GM19324 (cell line): ENCODE data around the gene BORCS5.
"Not testable (repeated sequence)": the region's sequence is repeated elsewhere in the genome, so short reads cannot be mapped to it uniquely, and the experiment has no call there.

Experiments used
- ATAC-seq: cut with Tn5 transposase; IDR thresholded peaks from one replicate; pipeline ENCODE4 v1.9.1; 2021; ENCODE audit warnings: mild to moderate bottlenecking, moderate library complexity; ENCODE audit not compliant: unreplicated experiment, low FRiP score

Gene BORCS5

DNA sequence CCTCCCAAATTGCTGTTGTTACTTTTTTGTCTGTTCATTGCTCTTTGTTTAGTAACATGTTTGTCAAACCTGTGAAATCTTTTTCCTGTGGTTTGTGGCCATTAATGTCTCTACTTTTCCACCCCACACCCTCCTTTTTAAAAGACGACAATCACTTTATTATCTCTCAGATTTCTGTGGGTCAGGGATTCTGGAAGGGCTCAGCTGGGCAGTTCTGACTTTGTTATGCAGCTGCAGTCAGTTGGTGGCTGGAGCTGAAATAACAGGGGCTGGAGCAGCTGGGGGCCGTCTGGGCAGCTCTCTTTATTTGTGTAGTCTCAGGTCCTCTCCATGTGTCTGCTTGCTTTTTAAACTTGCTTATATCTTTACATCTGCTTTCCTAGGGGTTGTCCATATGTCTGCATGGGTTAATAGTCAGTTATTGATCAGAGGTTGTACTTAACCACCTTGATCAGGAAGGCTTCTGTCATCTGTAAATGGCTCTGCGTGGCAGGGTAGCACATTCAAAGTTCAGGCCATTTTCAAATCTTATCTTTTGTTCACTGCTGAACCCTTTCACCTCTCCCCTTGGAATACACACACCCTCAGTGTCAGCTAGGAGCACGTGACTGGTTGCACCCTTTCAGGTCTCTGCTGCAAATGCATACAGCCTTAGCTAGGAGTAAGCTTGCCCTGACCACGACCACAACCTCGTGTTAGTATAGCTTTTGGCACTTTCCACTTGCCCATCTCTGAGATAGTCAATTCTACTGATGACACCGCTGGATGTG lies 27.9 kb downstream of the BORCS5 start:
- no peak for ATAC-seq

DNA sequence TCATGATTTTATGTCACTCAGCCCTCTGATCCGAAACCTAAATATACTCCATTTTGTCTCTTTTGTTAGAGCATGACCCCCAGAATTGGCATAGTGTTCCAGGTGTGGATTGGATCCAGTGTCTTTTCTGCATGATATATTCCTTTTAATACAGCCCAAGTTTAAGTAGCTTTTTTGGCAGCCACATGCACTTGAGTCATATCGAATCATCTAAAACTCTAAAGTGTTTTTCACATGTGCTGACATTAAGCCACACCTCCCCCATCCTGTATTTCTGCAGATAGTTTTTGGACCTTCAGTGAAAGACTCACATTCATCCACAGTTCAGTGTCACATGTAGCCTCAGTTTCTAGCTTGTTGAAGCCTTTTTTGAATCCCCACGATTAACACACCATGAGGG lies 30.6 kb downstream of the BORCS5 start:
- no peak for ATAC-seq

DNA sequence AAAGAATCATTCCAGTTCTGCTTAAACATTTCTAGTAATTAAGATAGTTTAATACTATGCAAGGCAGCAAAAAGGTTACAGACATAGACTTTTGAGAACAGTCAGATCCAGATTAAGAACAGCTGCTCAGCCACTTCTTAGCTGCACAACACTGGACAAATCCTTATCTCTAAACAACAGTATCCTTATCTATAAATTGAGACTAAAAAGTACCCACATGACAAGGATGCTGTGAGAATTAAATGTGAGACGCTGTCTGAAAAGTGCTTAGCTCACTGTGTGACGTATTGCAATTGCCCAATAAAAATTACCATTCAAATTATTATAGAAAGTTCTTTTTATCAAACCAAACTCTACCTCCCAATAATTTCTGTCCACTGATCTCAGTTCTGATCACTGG lies 35.5 kb downstream of the BORCS5 start:
- no peak for ATAC-seq

DNA sequence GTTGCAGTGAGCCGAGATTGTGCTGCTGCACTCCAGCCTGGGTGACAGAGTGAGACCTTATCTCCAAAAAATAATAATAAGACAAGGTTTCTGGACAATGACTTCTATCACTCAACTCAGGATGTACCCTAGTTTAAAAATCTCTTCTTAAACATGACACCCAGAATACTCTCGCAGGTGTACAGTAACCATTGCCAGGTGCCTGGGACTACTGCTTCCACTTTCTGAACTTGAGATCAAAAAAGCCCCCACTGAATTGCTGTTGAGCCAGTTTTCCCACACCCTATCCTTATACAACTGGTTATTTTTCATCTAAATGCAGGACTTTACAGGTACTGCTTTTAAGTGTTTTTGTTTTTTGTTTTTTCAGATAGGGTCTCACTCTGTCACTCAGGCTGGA lies 36.3 kb downstream of the BORCS5 start:
- no peak for ATAC-seq

DNA sequence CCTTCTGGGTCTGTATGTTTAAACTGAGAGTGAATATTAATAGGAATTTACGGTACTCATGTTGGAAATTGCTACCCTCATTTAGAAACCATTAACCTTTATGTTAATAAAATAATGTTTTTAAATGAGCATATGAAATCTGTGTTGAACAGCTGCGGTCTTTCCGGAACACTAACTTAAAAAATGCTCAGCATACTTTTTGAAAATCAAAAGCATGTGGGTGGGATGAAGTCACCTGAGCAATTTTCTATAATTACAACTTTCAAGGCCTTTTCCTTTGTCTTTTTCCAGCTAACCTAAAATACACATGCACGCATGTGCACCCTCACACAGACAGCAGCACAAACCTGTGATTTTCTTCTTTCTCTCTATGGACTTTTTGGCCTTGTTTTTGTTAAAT lies 39.8 kb downstream of the BORCS5 start:
- ATAC-seq = no peak

DNA sequence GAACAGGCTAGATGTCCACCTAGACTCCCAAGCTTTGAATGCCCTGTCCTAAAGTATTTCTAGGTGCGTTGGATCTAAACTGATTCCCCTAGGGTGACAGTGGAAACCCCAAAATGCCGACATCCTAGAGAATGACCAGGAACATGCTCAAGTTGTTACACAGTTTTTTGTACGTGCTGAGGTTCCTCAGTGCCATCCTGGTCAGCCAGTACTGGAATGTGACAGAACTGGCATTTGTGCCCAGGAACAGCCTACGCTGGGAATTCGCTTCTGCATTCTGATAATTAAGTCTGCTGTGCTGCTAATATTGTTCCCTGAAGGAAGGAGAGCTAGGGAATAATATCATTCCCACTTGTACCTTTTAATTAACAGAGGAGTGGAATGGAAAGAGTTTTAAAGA lies 40.3 kb downstream of the BORCS5 start:
- no peak for ATAC-seq

DNA sequence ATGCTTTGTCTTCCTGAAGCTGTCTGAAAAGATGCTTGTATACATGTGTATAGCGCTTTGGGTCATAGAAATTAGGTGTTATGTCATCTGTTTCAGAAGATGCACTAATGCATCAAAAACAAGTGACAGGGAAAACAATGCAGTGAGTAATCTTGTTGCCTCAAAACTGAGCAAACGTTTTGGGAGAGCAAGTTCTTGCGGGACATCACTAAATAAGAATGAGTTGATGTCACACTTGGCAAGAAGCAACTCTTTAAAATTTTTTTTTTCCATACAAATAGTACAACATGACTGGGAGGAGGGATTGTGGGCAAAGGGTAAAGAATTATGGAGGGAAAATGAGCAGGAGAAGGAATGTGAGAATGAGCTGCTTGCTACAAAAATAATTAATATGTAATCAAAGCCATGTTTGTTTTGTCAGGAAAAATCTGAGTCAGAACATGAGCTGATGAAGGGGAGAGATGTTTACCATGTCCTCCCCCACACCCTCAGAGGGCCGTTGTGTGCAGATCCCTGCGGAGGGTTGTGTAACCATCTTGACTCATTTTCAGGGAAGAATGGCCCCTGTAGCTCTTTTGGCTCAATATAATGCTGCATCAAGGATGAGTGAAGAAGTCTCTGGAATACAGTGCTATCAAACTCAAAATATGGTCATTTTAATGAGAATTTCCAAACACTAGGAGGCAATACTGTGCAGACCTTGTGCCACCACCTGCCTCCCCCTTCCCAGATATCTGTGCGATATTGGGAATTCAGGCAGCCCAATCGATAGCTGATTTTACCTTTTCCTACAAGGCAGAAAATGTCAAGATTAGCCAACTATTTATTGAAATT lies 41.4 kb downstream of the BORCS5 start:
- ATAC-seq = no peak

DNA sequence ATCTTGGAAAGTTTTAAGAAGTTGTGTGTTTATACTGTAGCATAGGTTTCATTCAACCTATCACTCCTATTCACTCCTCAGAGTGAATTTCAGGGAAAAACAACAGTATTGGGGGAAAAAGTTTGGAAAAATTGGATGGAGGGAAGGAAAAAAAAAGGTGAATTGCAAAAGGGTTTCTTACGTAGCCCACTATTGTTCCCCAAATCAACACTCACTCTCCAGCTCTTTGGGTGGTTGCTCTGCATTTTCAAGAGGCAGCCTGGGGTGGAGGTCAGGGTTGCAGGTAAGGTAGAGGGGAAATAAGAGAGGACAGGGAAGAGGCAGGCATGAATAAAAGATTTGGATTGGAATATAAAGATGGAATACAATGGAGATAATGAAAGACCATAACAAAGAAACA lies 42.3 kb downstream of the BORCS5 start:
- no peak for ATAC-seq

DNA sequence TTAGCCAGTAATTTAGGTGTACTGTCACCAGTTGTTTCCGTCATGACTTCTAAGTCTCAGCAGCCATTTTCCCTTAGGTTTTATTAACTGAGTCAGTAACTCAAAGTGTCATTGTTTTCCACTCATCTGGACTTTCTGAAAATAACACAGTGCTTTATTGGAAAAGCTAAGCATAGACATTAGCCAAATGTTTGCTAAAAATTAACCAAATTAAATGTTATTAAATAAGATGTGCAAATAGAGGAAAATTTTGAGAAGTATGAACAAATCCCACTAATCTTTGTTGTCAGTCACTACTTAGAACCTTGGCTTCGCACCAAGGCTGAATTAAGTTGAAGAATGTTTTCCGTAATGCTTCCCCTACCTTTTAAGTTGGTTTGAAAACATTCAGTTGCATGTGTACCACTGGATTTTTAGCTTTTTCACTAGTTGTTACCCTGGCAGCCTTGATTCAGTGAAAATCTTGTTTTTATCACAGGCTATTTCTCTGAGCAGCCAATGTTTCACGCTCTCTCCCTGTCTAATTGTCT lies 43.0 kb downstream of the BORCS5 start:
- no peak for ATAC-seq

DNA sequence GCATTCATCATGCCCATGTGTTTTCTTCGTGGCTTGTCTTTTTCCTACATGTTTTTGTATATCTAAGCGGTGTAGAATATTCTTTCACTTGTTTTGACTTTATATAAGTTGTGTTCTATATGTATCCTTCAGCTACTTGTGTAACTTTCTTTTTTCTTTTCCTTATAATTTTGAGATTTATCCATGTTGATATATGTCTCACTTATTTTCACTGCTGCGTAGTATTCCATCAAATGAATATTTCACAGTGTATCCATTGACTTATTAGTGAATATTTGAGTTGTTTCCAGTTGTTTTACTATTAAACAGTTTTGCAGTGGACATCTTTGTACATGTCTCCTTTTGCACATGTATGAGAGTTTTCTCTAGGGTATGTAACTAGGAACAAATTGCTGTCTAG lies 43.9 kb downstream of the BORCS5 start:
- ATAC-seq = no peak

DNA sequence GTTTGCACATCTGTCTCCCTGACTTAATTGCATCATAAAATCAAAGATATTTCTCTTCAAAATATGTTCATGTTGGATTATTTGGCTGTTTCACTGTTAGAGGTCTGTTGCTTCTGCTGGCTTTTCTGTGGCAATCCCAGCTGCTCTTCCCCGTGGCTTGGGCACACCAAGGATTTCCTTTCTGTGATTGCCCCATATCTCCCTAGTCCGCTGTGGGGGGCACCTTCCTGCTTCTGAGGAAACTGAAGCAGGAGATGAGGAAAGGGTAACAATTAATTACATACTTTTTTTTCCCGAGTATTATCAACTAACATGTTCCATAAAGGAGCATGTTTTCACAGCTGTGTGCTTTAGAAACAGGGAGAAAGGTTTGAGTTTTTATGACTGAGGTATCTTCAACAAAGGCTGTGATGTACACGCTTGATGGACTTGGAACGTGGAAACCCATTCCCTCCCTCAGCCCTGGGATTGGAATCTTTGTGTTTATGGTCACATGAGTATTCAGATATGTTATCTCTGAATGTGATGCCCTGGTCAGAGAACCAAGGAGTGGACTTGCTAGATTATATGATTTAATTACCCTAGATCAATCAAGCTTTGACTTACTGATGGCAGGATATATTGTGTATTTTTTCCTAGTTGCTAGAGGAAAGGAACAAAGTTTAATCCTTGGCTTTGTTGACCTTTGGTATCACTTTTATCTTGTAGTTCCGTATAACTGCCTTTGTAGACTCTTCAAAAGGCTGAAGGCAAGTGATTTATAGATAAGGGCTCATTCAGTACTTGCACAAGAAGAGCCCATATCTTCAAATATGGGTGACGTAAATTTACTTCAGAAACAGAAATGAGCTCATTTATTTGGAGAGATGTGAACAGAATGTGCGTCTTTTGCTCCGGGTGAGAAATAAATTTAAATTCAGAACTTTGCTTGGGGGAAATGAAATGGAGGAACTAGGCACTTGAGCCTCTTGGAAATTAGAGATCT lies 46.7 kb downstream of the BORCS5 start:
- no peak for ATAC-seq

DNA sequence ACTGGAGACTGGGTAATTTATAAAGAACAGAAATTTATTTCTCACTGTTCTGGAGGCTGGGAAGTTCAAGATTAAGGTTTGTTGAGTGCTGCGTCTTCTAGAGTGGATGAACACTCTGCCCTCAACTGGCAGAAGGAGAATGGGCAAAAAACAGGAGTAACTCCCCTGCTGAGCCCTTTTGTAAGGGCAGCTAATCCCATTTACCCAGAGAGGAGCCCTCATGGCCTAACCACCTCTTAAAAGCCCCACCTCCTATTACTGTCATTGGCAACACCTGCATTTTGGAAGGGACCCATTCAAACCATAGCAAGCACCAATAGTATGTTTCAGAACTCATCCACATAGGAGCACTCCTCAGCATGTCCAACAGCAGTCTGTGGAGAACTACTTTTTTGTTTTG lies 47.4 kb downstream of the BORCS5 start:
- ATAC-seq = no peak

DNA sequence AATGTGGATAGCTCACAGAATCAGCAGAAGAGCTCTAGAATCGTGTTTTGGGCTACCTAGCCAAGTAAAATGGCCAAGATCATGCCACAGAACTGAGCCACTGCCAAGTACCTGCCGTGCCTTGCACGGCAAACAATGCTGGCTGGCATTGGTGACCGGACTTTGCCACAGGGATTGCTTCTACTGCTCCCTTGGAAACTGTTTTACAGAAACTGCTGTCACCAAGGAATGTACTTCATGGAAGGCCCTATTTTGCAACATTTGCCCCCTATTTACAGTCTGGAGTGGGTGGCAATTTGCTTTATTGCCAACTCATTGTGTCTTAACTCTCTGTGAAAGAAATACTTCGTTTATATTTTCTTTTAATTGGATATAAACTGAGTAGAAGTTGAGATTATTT lies 49.0 kb downstream of the BORCS5 start:
- ATAC-seq = no peak

DNA sequence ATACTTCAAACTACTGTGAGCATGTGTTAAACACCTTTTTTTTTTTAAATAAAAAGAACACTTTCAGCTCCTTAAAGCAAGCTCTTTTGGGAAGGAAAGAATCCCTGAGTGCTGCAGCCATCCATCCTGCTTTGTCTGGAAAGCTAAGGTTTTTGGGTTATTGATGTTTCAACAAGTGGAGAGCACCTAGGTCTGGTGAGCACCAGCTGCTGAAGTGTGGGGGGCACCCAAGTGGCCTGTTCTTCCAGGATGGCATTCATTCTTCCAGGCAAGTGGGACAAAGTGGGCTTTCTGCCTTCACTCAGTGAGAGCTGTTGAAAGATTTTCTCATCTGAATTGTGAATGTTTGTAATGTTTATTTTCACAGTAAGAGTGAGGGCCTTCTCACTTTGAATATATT lies 49.9 kb downstream of the BORCS5 start:
- ATAC-seq = no peak

DNA sequence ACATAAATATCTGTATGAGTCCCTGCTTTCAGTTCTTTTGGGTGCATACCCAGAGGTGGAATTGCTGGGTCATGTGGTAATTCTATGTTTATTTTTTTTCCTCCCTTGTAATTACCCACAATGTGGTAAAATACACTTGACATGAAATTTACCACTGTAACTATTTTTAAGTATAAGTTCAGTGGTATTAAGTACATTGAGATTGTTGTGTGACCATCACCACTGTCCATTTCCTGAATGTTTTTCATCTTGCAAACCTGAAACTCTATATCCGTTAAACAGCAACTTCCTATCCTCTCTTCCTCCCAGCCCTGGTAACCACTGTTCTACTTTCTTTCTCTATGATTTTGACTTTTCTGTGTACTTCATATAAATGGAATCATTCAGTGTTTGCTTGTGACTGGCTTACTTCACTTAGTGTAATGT lies 51.4 kb downstream of the BORCS5 start:
- ATAC-seq = no peak

DNA sequence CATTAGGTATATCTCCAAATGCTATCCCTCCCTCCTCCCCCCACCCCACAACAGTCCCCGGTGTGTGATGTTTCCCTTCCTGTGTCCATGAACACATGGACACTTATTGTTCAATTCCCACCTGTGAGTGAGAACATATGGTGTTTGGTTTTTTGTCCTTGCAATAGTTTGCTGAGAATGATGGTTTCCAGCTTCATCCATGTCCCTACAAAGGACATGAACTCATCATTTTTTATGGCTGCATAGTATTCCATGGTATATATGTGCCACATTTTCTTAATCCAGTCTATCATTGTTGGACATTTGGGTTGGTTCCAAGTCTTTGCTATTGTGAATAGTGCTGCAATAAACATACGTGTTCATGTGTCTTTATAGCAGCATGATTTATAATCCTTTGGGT lies 52.5 kb downstream of the BORCS5 start:
- not testable (repeated sequence) for ATAC-seq

DNA sequence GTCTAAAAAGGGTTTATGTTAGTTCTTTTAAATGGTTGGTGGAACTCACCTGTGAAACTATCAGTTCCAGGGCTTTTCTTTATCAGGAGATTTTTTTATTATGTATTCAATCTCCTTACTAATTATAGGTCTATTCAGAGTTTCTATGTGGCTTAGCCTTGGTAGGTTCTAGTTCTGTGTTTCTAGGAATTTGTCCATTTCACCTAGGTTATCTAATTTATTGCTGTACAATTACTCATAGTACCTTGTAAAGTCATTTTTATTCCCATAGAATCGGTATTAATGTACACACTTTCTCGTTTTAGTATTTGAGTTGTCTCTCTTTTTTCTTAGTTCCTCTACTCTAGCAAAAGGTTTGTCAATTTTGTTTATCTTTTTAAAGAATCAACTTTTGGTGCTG lies 59.0 kb downstream of the BORCS5 start:
- ATAC-seq = no peak

DNA sequence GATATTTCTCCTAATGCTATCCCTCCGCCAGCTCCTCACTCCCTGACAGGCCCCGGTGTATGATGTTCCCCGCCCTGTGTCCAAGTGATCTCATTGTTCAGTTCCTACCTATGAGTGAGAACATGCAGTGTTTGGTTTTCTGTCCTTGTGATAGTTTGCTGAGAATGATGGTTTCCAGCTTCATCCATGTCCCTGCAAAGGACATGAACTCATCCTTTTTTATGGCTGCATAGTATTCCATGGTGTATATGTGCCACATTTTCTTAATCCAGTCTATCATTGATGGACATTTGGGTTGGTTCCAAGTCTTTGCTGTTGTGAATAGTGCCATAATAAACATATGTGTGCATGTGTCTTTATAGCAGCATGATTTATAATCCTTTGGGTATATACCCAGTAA lies 62.3 kb downstream of the BORCS5 start:
- ATAC-seq = not testable (repeated sequence)

DNA sequence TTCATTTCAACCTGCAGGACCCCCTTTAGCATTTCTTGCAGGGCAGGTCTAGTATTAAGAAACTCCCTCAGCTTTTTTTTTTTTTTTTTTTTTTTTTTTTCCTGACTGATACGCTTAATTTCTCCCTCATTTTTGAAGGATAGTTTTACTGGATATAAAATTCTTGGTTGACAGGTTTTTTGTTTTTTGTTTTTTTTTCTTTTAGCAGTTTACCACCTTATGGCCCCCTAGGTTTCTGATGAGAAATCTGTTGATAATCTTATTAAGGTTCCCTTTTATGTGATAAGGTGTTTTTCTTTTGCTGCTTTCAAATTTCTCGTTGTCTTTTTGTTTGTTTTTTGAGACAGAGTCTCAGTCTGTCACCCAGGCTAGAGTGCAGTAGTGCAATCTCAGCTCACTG lies 66.5 kb downstream of the BORCS5 start:
- ATAC-seq = no peak

DNA sequence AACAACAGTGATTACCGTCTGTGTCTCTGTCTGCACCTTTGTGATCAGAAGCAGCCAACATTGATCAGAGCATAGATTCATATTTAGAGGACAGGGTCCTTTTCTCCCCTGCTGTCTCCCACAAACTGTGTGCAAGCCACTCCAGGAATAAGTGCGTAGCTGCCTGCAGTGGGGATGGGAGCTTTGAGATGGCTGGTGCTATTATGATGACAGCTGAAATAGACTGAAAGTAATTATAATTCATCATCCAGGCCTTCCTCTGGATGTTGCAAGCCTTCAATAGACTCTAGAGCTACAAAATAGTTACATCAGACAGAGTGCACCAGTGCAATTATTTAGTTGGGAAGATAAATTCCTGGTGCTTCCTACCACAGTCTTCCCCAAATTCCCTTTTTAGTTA lies 68.1 kb downstream of the BORCS5 start:
- no peak for ATAC-seq

DNA sequence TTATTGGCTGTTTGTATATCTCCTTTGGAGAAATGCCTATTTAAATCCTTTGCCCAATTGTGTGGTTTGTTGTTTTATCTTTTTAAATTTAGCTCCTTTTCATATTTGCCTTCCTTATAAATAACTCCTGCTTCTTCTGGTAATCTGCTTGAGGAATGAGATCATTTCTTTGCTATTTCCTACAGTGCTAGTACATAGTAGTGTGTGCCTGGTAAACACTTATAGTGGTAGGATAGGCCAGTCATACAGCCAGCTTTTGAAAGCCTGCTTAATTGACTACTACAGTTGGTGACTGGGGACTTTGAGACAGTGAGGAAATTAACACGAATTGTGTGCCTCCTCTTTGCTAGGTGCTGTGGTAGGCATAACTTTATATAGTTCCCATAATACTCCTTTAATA lies 68.7 kb downstream of the BORCS5 start:
- ATAC-seq = no peak
